Mesendoderm (in vitro differentiated cells): ENCODE data around the gene ITGB4.

Experiments used
- DNase-seq: peaks from one replicate; pipeline ENCODE4 v3.0.0; 2013
- H2AK5ac ChIP-seq: 2 replicates; pipeline ENCODE4 v1.6.1; 2013; ENCODE audit warnings: low read length, inconsistent platforms
- H2BK120ac ChIP-seq: 2 replicates; pipeline ENCODE4 v1.6.1; 2013; ENCODE audit warnings: low read depth, mild to moderate bottlenecking, low read length, moderate library complexity, mixed read lengths
- H2BK15ac ChIP-seq: replicated peaks from 2 replicates; pipeline ENCODE4 v1.6.1; 2013; ENCODE audit warnings: low read depth, mild to moderate bottlenecking, moderate library complexity
- H2BK5ac ChIP-seq: 2 replicates; pipeline ENCODE4 v1.6.1; 2013; ENCODE audit warnings: low read length, inconsistent platforms
- H3K18ac ChIP-seq: 2 replicates; pipeline ENCODE4 v1.6.1; 2013; ENCODE audit warnings: mild to moderate bottlenecking, low read length, mixed read lengths
- H3K23ac ChIP-seq: one replicate; pipeline ENCODE4 v1.6.1; 2013; ENCODE audit warnings: low read length
- H3K27ac ChIP-seq: 2 replicates; pipeline ENCODE4 v1.5.1; 2013; ENCODE audit warnings: low read depth, mild to moderate bottlenecking, inconsistent platforms, low read length, moderate library complexity
- H3K27me3 ChIP-seq: 2 replicates; pipeline ENCODE4 v1.6.1; 2013; ENCODE audit warnings: low read length, control low read depth, mild to moderate bottlenecking, inconsistent platforms; ENCODE audit not compliant: insufficient read depth, poor library complexity
- H3K36me3 ChIP-seq: 2 replicates; pipeline ENCODE4 v1.6.1; 2013; ENCODE audit warnings: low read length, inconsistent platforms; ENCODE audit not compliant: control insufficient read depth, insufficient read depth
- H3K4ac ChIP-seq: one replicate; pipeline ENCODE4 v1.6.1; 2013; ENCODE audit warnings: low read depth, mild to moderate bottlenecking, low read length, moderate library complexity
- H3K4me1 ChIP-seq: 2 replicates; pipeline ENCODE4 v1.6.1; 2013; ENCODE audit warnings: low read depth, low read length, inconsistent platforms; ENCODE audit not compliant: control insufficient read depth
- H3K4me2 ChIP-seq: 2 replicates; pipeline ENCODE4 v1.6.1; 2013; ENCODE audit warnings: low read length
- H3K4me3 ChIP-seq: 2 replicates; pipeline ENCODE4 v1.5.1; 2013; ENCODE audit warnings: mild to moderate bottlenecking, low read length
- H3K56ac ChIP-seq: one replicate; pipeline ENCODE4 v1.6.1; 2013; ENCODE audit warnings: low read length
- H3K79me1 ChIP-seq: 2 replicates; pipeline ENCODE4 v1.6.1; 2013; ENCODE audit warnings: low read length, inconsistent platforms
- H3K79me2 ChIP-seq: 2 replicates; pipeline ENCODE4 v1.6.1; 2013; ENCODE audit warnings: mild to moderate bottlenecking, low read length; ENCODE audit not compliant: control insufficient read depth, insufficient read depth
- H3K9ac ChIP-seq: 2 replicates; pipeline ENCODE4 v1.6.1; 2013; ENCODE audit warnings: low read length, inconsistent platforms
- H4K5ac ChIP-seq: one replicate; pipeline ENCODE4 v1.6.1; 2013; ENCODE audit warnings: low read length
- H4K8ac ChIP-seq: one replicate; pipeline ENCODE4 v1.6.1; 2013; ENCODE audit warnings: low read depth, mild to moderate bottlenecking, control low read depth, low read length, moderate library complexity
- WGBS: extraction: QIAGEN DNeasy Blood & Tissue Kit; methylation state at CpG from one replicate; pipeline ENCODE4 v1.1.7; 2013; ENCODE audit warnings: low lambda C conversion rate, missing lambda C conversion rate; ENCODE audit not compliant: insufficient coverage; ENCODE audit errors: extremely low coverage; 5-methylcytosine and 5-hydroxymethylcytosine counted together

ITGB4 gene

GRCh38 chr17:75748706-75749105 lies 27.4 kb downstream of the ITGB4 start:
- no peak overlapping the region for H3K56ac ChIP-seq
- no peak overlapping the region for H3K23ac ChIP-seq
- no peak overlapping the region for H2BK15ac ChIP-seq
- no peak overlapping the region for H3K18ac ChIP-seq
- no peak overlapping the region for H3K27ac ChIP-seq
- no peak overlapping the region for H3K9ac ChIP-seq
- no peak overlapping the region for H2BK120ac ChIP-seq
- DNase-seq: no peak
- no peak overlapping the region for H4K8ac ChIP-seq
- H2AK5ac ChIP-seq: no peak overlapping the region
- no peaks in the 10 kb centered on the region for H3K27me3 ChIP-seq
- no peak overlapping the region for H2BK5ac ChIP-seq
- H3K79me2 ChIP-seq: no peaks in the 10 kb centered on the region
- H3K4me2 ChIP-seq: no peak overlapping the region
- H3K4me3 ChIP-seq: no peak overlapping the region
- no peaks in the 10 kb centered on the region for H3K4me1 ChIP-seq
- H4K5ac ChIP-seq: no peak overlapping the region
- no peaks in the 10 kb centered on the region for H3K36me3 ChIP-seq
- WGBS: no CpG with 5 or more reads among the region's 9 CpGs
- H3K4ac ChIP-seq: no peak overlapping the region
- no peaks in the 10 kb centered on the region for H3K79me1 ChIP-seq

GRCh38 chr17:75749545-75750389 lies 28.5 kb downstream of the ITGB4 start:
- H2BK15ac ChIP-seq: no peak overlapping the region
- H4K5ac ChIP-seq: no peak overlapping the region
- no peaks in the 10 kb centered on the region for H3K27me3 ChIP-seq
- no peaks in the 10 kb centered on the region for H3K79me1 ChIP-seq
- H3K9ac ChIP-seq: no peak overlapping the region
- no peaks in the 10 kb centered on the region for H3K79me2 ChIP-seq
- no peaks in the 10 kb centered on the region for H3K36me3 ChIP-seq
- H3K23ac ChIP-seq: no peak overlapping the region
- H2BK120ac ChIP-seq: no peak overlapping the region
- no peak overlapping the region for H3K4me3 ChIP-seq
- peak; percentile 63 for DNase-seq
- H3K56ac ChIP-seq: peak overlapping the region; percentile 30
- H3K4ac ChIP-seq: no peak overlapping the region
- H3K4me1 ChIP-seq: no peaks in the 10 kb centered on the region
- H3K4me2 ChIP-seq: no peak overlapping the region
- WGBS: no CpG with 5 or more reads among the region's 20 CpGs
- no peak overlapping the region for H3K18ac ChIP-seq
- H2AK5ac ChIP-seq: no peak overlapping the region
- H3K27ac ChIP-seq: no peak overlapping the region
- H4K8ac ChIP-seq: no peak overlapping the region
- H2BK5ac ChIP-seq: no peak overlapping the region

GRCh38 chr17:75750661-75751423 lies 29.6 kb downstream of the ITGB4 start:
- H3K18ac ChIP-seq: no peak overlapping the region
- no peak overlapping the region for H3K23ac ChIP-seq
- no peak overlapping the region for H3K27ac ChIP-seq
- H3K4me1 ChIP-seq: no peaks in the 10 kb centered on the region
- H2AK5ac ChIP-seq: no peak overlapping the region
- no peaks in the 10 kb centered on the region for H3K79me1 ChIP-seq
- WGBS: no CpG with 5 or more reads among the region's 23 CpGs
- no peak overlapping the region for H3K56ac ChIP-seq
- no peaks in the 10 kb centered on the region for H3K27me3 ChIP-seq
- no peak overlapping the region for H4K5ac ChIP-seq
- H3K36me3 ChIP-seq: no peaks in the 10 kb centered on the region
- no peak overlapping the region for H4K8ac ChIP-seq
- no peak for DNase-seq
- no peak overlapping the region for H3K4me3 ChIP-seq
- no peak overlapping the region for H2BK15ac ChIP-seq
- H3K4ac ChIP-seq: no peak overlapping the region
- H3K9ac ChIP-seq: no peak overlapping the region
- H3K79me2 ChIP-seq: no peaks in the 10 kb centered on the region
- H3K4me2 ChIP-seq: no peak overlapping the region
- no peak overlapping the region for H2BK120ac ChIP-seq
- H2BK5ac ChIP-seq: no peak overlapping the region

GRCh38 chr17:75751676-75752404 lies 30.6 kb downstream of the ITGB4 start:
- no peaks in the 10 kb centered on the region for H3K4me1 ChIP-seq
- H3K18ac ChIP-seq: no peak overlapping the region
- no peaks in the 10 kb centered on the region for H3K27me3 ChIP-seq
- H4K8ac ChIP-seq: no peak overlapping the region
- no peak overlapping the region for H3K4me3 ChIP-seq
- H2BK5ac ChIP-seq: no peak overlapping the region
- H3K79me2 ChIP-seq: no peaks in the 10 kb centered on the region
- no peak overlapping the region for H3K4ac ChIP-seq
- no peak overlapping the region for H3K23ac ChIP-seq
- H3K27ac ChIP-seq: no peak overlapping the region
- H3K4me2 ChIP-seq: no peak overlapping the region
- H2BK120ac ChIP-seq: no peak overlapping the region
- H4K5ac ChIP-seq: no peak overlapping the region
- no peak overlapping the region for H2AK5ac ChIP-seq
- no peaks in the 10 kb centered on the region for H3K79me1 ChIP-seq
- H3K56ac ChIP-seq: no peak overlapping the region
- no peaks in the 10 kb centered on the region for H3K36me3 ChIP-seq
- no peak overlapping the region for H3K9ac ChIP-seq
- DNase-seq: no peak
- no peak overlapping the region for H2BK15ac ChIP-seq
- WGBS: no CpG with 5 or more reads among the region's 24 CpGs

GRCh38 chr17:75752405-75752709 lies 31.1 kb downstream of the ITGB4 start:
- Histone ChIP-seq H3K4me3 (no peak overlapping the region), H3K27ac (no peak overlapping the region), H3K79me1 (no peaks in the 10 kb centered on the region), H3K18ac (no peak overlapping the region), H3K9ac (no peak overlapping the region), H2BK15ac (no peak overlapping the region), H3K27me3 (no peaks in the 10 kb centered on the region), H3K4me1 (no peaks in the 10 kb centered on the region), H3K79me2 (no peaks in the 10 kb centered on the region), H4K5ac (no peak overlapping the region), H3K4ac (no peak overlapping the region), H3K4me2 (no peak overlapping the region), H3K23ac (no peak overlapping the region), H3K36me3 (no peaks in the 10 kb centered on the region), H2AK5ac (no peak overlapping the region), H2BK120ac (no peak overlapping the region), H2BK5ac (no peak overlapping the region), H3K56ac (peak overlapping the region; percentile 15), H4K8ac (no peak overlapping the region)
- DNase-seq: no peak
- WGBS: no CpG with 5 or more reads among the region's 10 CpGs
